CMK (cell line): ENCODE results near the gene CACNA1S.

Experiments
- DNase-seq: peaks from one replicate; pipeline ENCODE4 v3.0.0-alpha.2; 2010; ENCODE audit warnings: low read depth

The CACNA1S gene

GRCh38 chr1:201140235-201140940 is 28.2 kb upstream of the CACNA1S start:
- DNase-seq, result no peak

- DNase-seq, result no peak
These were observed 27.5 kb upstream of the CACNA1S start for GRCh38 chr1:201139756-201140155.

GRCh38 chr1:201139306-201139705 is 27.1 kb upstream of the CACNA1S start:
- DNase-seq, result no peak

- no peak for DNase-seq
These were observed 26.1 kb upstream of the CACNA1S start for GRCh38 chr1:201138311-201138840.

GRCh38 chr1:201137579-201138310 is 25.5 kb upstream of the CACNA1S start:
- DNase-seq, result no peak

- DNase-seq, result no peak
These were observed 24.8 kb upstream of the CACNA1S start for GRCh38 chr1:201137024-201137392.

- DNase-seq, result no peak
These were observed 24.3 kb upstream of the CACNA1S start for GRCh38 chr1:201136355-201137023.

- no peak for DNase-seq
These were observed 22.2 kb upstream of the CACNA1S start for GRCh38 chr1:201134405-201134804.

GRCh38 chr1:201131398-201131797 is 19.2 kb upstream of the CACNA1S start:
- DNase-seq, result no peak

- DNase-seq, result no peak
These were observed 16.7 kb upstream of the CACNA1S start for GRCh38 chr1:201128962-201129361.

GRCh38 chr1:201128476-201128875 is 16.2 kb upstream of the CACNA1S start:
- DNase-seq, result no peak

- DNase-seq, result no peak
These were observed 15.7 kb upstream of the CACNA1S start for GRCh38 chr1:201127755-201128455.

GRCh38 chr1:201126832-201127754 is 14.9 kb upstream of the CACNA1S start, which contains the start of gene ASCL5:
ASCL5 (minus strand) TSS chr1:201127184; CDS start chr1:201115372, 11,812 bp downstream.
- no peak for DNase-seq

GRCh38 chr1:201126463-201126831 is 14.2 kb upstream of the CACNA1S start:
- no peak for DNase-seq

GRCh38 chr1:201125800-201126199 is 13.6 kb upstream of the CACNA1S start:
- no peak for DNase-seq

GRCh38 chr1:201125019-201125418 is 12.8 kb upstream of the CACNA1S start:
- DNase-seq, result no peak

- DNase-seq, result no peak
These were observed 11.6 kb upstream of the CACNA1S start for GRCh38 chr1:201123866-201124265.

- no peak for DNase-seq
These were observed 10.2 kb upstream of the CACNA1S start for GRCh38 chr1:201122321-201122957.

- DNase-seq, result no peak
These were observed 7.3 kb upstream of the CACNA1S start for GRCh38 chr1:201119206-201120197.
